HG03469 (cell line): ENCODE results near the gene SMIM29.
A peak's percentile ranks its signal among the peaks of the same experiment; 100 is the strongest.

Experiments used
- ATAC-seq: cut with Tn5 transposase; IDR thresholded peaks from one replicate; pipeline ENCODE4 v1.9.1; 2021; ENCODE audit warnings: mild to moderate bottlenecking, moderate library complexity, moderate number of reproducible peaks; ENCODE audit not compliant: unreplicated experiment

SMIM29 gene

GRCh38 chr6:34248727-34249468 lies at the start of gene SMIM29:
TSS of gene SMIM29 (minus strand) at chr6:34249006. CDS start at chr6:34247791, 1,215 bp downstream.
- no peak for ATAC-seq

GRCh38 chr6:34295721-34296120 lies 46.9 kb upstream of the SMIM29 start:
- peak; percentile 73 for ATAC-seq

GRCh38 chr6:34292954-34293353 lies 44.1 kb upstream of the SMIM29 start:
- ATAC-seq: no peak

GRCh38 chr6:34289137-34289536 lies 40.3 kb upstream of the SMIM29 start:
- ATAC-seq: no peak

GRCh38 chr6:34288581-34288980 lies 39.8 kb upstream of the SMIM29 start:
- ATAC-seq: no peak

- no peak for ATAC-seq
Measured at GRCh38 chr6:34285448-34286164, 36.8 kb upstream of the SMIM29 start.

- ATAC-seq: no peak
Measured at GRCh38 chr6:34284563-34285447, 36.0 kb upstream of the SMIM29 start.

- no peak for ATAC-seq
Measured at GRCh38 chr6:34281702-34282334, 33.0 kb upstream of the SMIM29 start.

GRCh38 chr6:34280216-34280615 lies 31.4 kb upstream of the SMIM29 start:
- ATAC-seq: no peak

- no peak for ATAC-seq
Measured at GRCh38 chr6:34278833-34279232, 30.0 kb upstream of the SMIM29 start.

GRCh38 chr6:34277763-34278112 lies 28.9 kb upstream of the SMIM29 start:
- no peak for ATAC-seq

GRCh38 chr6:34276881-34277762 lies 28.3 kb upstream of the SMIM29 start:
- ATAC-seq: no peak

- ATAC-seq: no peak
Measured at GRCh38 chr6:34276191-34276590, 27.4 kb upstream of the SMIM29 start.

GRCh38 chr6:34275128-34275804 lies 26.5 kb upstream of the SMIM29 start:
- ATAC-seq: no peak

- no peak for ATAC-seq
Measured at GRCh38 chr6:34274129-34274528, 25.3 kb upstream of the SMIM29 start.

- no peak for ATAC-seq
Measured at GRCh38 chr6:34273242-34273805, 24.5 kb upstream of the SMIM29 start.

- ATAC-seq: no peak
Measured at GRCh38 chr6:34272013-34272926, 23.5 kb upstream of the SMIM29 start.
